K562 (cell line): Measurements from ENCODE around the gene RNASEH1.

Experiments
- PRPF4 ChIP-seq: fragments of 200-400 bp; formaldehyde crosslinking; IDR thresholded peaks from one replicate; pipeline ENCODE4 v1.6.1; 2017; ENCODE audit warnings: low read length, low read depth, mild to moderate bottlenecking; ENCODE audit not compliant: insufficient read depth, poor library complexity, severe bottlenecking
- TF ChIP-seq, protein P1 (sequence below): sonication (generic); formaldehyde crosslinking; IDR thresholded peaks from 2 replicates; pipeline ENCODE4 v1.8.1; 2023; ENCODE audit warnings: mild to moderate bottlenecking, missing genetic modification reagents

GRCh38 chr2:3584076-3584475, 25.9 kb upstream of the RNASEH1 start:
- TF ChIP-seq, protein P1, sequence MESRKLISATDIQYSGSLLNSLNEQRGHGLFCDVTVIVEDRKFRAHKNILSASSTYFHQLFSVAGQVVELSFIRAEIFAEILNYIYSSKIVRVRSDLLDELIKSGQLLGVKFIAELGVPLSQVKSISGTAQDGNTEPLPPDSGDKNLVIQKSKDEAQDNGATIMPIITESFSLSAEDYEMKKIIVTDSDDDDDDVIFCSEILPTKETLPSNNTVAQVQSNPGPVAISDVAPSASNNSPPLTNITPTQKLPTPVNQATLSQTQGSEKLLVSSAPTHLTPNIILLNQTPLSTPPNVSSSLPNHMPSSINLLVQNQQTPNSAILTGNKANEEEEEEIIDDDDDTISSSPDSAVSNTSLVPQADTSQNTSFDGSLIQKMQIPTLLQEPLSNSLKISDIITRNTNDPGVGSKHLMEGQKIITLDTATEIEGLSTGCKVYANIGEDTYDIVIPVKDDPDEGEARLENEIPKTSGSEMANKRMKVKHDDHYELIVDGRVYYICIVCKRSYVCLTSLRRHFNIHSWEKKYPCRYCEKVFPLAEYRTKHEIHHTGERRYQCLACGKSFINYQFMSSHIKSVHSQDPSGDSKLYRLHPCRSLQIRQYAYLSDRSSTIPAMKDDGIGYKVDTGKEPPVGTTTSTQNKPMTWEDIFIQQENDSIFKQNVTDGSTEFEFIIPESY (CRISPR knock-in tag): no peak
- no peak for TF ChIP-seq PRPF4
